Activated T-helper 2 cell treated with anti-CD3 and anti-CD28 coated beads, Interferon-gamma antibody, Interleukin-2, Interleukin-4, amounts not matched to agents 10 μg/mL and 5 μg/mL and 100 μg/mL, durations not matched to agents 14 hours and 24 hours and 36 hours (primary cell): ENCODE measurements around the gene YWHAG. TPM values are rescaled to one million over a fixed set of nuclear protein-coding genes. Genes with fewer than 3 reads are reported as not detected.
"Not testable (repeated sequence)": the region's sequence is repeated elsewhere in the genome, so short reads cannot be mapped to it uniquely, and the experiment has no call there.

ENCODE experiments used
- DNase-seq: peaks from one replicate; pipeline ENCODE4 v3.0.0; 2021; ENCODE audit warnings: low spot score
- H3K27ac Mint-ChIP-seq: one replicate; pipeline ENCODE4 v1.8.0; 2021; ENCODE audit warnings: mixed read lengths
- H3K27me3 Mint-ChIP-seq: one replicate; pipeline ENCODE4 v1.8.0; 2021; ENCODE audit warnings: low read depth, mixed read lengths
- H3K36me3 Mint-ChIP-seq: one replicate; pipeline ENCODE4 v1.8.0; 2021; ENCODE audit warnings: low read depth, mixed read lengths
- H3K4me1 Mint-ChIP-seq: one replicate; pipeline ENCODE4 v1.8.0; 2021; ENCODE audit warnings: low read depth, mixed read lengths
- H3K4me3 Mint-ChIP-seq: one replicate; pipeline ENCODE4 v1.8.0; 2021; ENCODE audit warnings: low read depth, mild to moderate bottlenecking, moderate library complexity, mixed read lengths
- H3K9me3 Mint-ChIP-seq: one replicate; pipeline ENCODE4 v1.8.0; 2021; ENCODE audit warnings: mixed read lengths
- intact Hi-C: fragments of 100-400 bp; cut with micrococcal nuclease; formaldehyde crosslinking; loops from one replicate; pipeline ENCODE4 v1.15.1; 2023
- total RNA-seq: library from RNA; stranded (reverse); gene quantifications from 2 replicates; pipeline ENCODE4 v1.2.3, GENCODE V29; 2022

YWHAG gene
- total RNA-seq, 1 donor from 2014 or later: 189 TPM

DNA sequence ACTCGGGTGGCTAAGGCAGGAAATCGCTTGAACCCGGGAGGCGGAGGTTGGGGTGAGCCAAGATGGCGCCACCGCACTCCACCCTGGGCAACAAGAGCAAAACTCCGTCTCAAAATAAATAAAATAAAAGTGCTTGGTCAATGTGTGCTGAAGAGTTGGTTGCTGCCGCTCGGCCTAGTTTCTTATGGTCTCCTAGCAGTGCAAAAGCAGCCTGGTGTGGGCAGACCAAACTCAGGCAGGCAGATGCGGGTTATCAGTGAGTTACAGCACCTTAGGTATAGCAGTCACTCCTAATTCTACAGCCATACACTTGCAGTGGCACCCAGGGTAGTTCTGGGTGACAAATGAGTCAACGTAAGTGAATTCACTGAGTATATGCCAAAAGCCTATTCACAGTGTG, 33.7 kb downstream of the YWHAG start:
- Mint-ChIP-seq H3K9me3 (no peaks in the 10 kb centered on the region), H3K4me3 (no peak overlapping the region), H3K4me1 (peaks cover 25% of the 10 kb centered on the region), H3K27me3 (no peaks in the 10 kb centered on the region), H3K27ac (no peak overlapping the region), H3K36me3 (peaks cover 64% of the 10 kb centered on the region)
- intact Hi-C loops: no loop called here
- DNase-seq: no peak

DNA sequence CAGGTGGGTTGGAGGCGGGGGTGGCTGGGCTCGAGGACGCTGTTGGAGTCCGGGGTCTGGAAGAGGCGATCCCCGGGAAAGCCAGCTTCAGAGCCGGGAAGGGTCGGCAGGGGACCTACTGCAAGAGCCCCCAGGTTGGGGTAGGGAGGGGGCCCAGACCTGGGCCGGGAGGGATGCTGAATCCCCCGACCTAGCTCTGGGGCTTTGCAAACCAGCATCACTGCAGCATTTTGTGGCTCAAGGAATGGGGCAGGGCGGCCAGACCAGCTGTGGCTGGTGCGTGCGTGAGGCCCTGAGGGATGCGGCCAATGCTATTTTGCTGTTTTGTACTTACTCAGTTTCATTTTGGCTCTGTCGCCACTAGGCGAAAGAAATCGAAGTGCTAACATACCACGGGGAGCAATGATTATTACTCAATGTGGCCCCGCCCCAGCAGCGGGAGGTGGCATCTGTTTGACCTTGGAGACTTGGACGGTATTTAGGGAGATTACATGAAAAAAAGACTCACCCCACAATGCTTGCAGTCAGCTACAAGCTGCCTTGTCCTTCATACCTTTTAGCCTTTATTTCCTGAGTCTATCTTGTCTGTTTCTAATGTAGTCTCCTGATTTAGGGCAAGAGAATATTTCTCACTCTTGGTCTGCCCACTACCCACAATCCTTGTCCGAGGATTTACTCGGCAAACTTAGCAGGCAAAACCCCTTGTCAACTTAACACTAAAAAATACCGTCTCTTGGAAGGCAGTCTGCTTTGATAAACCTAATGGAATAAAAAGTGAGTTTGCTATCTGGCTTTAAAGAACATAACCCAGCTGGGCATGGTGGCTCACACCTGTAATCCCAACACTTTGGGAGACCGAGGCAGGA, 40.1 kb downstream of the YWHAG start:
- Mint-ChIP-seq H3K4me3 (peak overlapping the region; percentile 86), H3K27ac (peak overlapping the region; percentile 99), H3K4me1 (peaks cover 34% of the 10 kb centered on the region), H3K27me3 (no peaks in the 10 kb centered on the region), H3K36me3 (peaks cover 16% of the 10 kb centered on the region), H3K9me3 (no peaks in the 10 kb centered on the region)
- DNase-seq: peak; percentile 68
- intact Hi-C loops: loop anchor here (1.0 to 10.0 kb wide), 5 partner anchors 27 to 274 kb away; partner anchors contain the start of genes MDH2 and STYXL1

DNA sequence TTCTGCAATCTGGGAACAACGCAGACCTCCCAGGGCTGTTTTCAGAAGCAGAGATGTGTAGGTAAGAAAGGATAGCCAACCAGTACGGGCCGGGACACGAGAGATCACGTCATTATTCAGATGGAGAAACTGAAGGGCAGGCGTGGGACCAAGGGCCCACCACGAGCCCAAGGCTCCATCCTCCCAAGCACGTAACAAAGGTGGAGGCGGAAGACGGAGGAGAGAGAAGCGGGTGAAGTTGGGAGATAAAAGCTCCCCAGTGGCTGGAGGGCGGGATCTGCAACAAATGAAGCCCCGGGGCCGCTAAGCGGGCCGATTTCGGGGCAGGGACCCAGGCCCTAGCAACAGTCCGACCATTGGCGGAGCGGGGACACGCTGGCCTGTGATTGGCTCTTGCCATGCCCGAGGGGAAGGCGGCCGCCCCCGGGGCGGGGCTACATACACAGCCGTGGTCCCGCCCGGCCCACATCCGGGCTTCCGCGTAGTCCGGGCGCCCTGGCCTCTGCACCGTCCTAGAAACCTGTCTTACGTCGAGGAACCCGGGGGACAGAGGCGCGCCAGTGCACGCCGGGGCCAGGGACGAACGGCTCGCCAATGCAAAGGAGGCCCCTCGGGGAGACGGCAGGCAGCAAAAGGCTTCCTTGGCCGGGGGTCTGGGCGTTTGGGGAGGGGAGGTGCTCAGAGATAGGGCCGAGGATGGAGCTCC, 40.9 kb downstream of the YWHAG start:
- H3K4me3 Mint-ChIP-seq: peak overlapping the region; percentile 86
- H3K27ac Mint-ChIP-seq: peak overlapping the region; percentile 99
- H3K4me1 Mint-ChIP-seq: peaks cover 34% of the 10 kb centered on the region
- peaks cover 11% of the 10 kb centered on the region for H3K36me3 Mint-ChIP-seq
- H3K9me3 Mint-ChIP-seq: no peaks in the 10 kb centered on the region
- peak; percentile 95 for DNase-seq
- H3K27me3 Mint-ChIP-seq: no peaks in the 10 kb centered on the region
- intact Hi-C loops: loop anchor here (1.0 to 10.0 kb wide), 5 partner anchors 27 to 273 kb away; partner anchors contain the start of genes MDH2 and STYXL1

DNA sequence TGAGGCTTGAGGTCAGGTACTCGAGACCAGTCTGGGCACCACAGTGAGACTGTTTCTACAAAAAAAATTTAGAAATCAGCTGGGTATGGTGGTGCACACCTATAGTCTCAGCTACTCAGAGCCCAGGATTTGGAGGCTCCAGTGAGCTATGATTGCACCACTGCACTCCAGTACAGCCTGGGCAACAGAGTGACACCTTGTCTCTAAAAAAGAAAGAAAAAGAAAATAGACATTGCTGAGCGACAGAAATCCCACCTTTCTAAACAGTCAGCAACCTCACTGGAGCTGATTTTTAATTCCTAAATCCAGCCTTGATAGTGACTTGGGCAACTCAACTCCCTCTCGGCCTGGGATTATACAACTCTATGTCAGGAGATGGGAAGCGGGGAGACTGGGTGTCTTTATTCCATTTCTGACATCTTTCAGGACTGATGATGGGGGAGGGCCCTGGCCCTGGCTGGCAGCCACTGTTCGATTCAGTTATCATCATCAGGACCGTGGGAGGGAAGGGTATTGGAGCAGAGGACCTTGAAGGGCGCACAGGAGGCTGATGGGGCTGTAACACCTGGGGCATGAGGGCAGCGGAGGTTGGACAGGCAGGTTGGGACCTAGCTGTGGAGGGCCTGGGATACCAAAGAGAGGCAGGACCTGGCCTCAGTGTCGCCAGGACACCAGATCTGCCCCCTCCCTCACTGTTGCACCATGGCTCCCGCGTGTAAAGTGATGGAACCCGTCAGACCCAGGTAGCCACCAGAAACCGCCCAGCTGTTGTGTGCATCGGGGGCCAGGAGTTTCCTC, 41.6 kb downstream of the YWHAG start:
- H3K27ac Mint-ChIP-seq: peak overlapping the region; percentile 99
- intact Hi-C loops: loop anchor here (5.0 to 10.0 kb wide), 2 partner anchors 45 to 272 kb away; partner anchors contain the start of genes MDH2 and STYXL1
- peak overlapping the region; percentile 86 for H3K4me3 Mint-ChIP-seq
- DNase-seq: no peak
- peaks cover 11% of the 10 kb centered on the region for H3K36me3 Mint-ChIP-seq
- peaks cover 34% of the 10 kb centered on the region for H3K4me1 Mint-ChIP-seq
- H3K27me3 Mint-ChIP-seq: no peaks in the 10 kb centered on the region
- no peaks in the 10 kb centered on the region for H3K9me3 Mint-ChIP-seq

DNA sequence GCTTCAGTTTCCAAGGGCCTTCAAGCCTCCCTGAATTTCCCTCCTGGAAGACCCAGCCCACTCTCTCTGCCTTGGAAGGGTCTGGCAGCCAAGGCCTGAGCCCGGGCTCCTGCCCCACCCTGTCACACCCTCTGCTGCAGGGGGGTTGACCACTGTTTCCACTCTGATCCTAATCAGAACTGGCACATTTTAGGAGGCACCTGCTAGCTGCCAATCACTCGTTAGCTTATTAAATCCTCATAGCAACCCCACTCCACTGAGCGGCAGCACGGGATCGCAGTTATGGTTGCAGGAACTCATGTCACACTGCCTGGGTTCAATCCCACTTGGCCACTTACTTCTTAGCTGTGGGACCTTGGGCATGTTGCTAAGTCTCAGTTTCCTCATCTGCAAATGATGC, 43.4 kb downstream of the YWHAG start:
- Mint-ChIP-seq H3K9me3 (no peaks in the 10 kb centered on the region), H3K4me1 (peaks cover 34% of the 10 kb centered on the region), H3K27ac (no peak overlapping the region), H3K4me3 (no peak overlapping the region), H3K36me3 (peaks cover 6% of the 10 kb centered on the region), H3K27me3 (no peaks in the 10 kb centered on the region)
- intact Hi-C loops: loop anchor here (5.0 to 10.0 kb wide), 2 partner anchors 43 to 271 kb away; partner anchors contain the start of genes MDH2 and STYXL1
- no peak for DNase-seq

DNA sequence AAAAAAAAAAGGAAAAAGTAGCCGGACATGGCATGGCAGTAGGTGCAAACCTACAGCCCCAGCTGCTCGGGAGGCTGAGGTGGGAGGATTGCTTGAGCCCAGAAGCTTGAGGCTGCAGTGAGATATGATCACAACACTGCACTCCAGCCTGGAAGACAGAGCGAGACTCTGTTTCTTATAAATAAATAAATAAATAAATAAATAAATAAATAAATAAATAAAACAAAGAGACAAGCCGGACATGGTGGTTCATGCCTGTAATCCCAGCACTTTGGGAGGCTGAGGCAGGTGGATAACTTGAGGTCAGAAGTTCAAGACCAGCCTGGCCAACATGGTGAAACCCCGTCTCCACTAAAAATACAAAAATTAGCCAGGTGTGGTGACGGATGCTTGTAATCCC, 44.1 kb downstream of the YWHAG start:
- DNase-seq, H3K4me3 Mint-ChIP-seq, H3K27me3 Mint-ChIP-seq, H3K27ac Mint-ChIP-seq, H3K9me3 Mint-ChIP-seq, H3K36me3 Mint-ChIP-seq: not testable (repeated sequence)
- H3K4me1 Mint-ChIP-seq: peaks cover 29% of the 10 kb centered on the region
- intact Hi-C loops: loop anchor here (1.0 to 10.0 kb wide), 6 partner anchors 12 to 270 kb away; partner anchors contain the start of genes HSPB1, MDH2, SRRM3 and STYXL1

DNA sequence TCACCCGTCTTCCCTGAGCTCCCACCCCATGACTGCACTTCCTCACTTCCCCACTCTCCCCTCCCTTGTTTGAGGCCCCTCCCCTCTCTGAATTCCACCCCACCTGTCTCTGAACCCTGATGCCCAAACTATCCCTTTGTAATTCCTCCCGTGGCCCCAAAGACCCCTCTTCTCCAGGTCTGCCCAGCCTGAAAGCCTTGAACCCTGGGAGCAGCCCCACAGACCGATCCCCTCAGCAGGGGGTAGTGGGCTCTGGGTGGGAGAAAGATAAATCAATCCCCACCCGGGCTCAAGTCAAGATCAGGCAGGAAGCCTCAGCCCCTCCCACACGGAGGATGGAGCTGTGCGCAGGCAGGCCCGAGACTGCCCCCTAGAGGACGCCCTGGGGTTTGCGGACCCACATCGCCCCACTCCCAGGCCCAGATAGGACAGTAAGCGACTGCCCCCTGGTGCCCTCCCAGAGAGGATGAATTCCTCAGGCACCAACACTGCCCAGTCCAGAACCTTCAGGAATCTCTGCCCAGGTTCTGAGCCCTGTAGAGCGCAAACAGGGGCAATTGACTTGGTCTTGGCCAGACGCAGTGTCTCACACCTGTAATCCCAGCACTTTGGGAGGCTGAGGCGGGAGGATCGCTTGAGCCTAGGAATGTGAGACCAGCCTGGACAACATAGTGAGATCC, 44.6 kb downstream of the YWHAG start:
- peak; percentile 93 for DNase-seq
- Mint-ChIP-seq H3K27me3 (no peaks in the 10 kb centered on the region), H3K36me3 (peaks cover 6% of the 10 kb centered on the region), H3K4me1 (peaks cover 25% of the 10 kb centered on the region), H3K9me3 (no peaks in the 10 kb centered on the region), H3K27ac (peak overlapping the region; percentile 82), H3K4me3 (peak overlapping the region; percentile 53)
- intact Hi-C loops: loop anchor here (1.0 to 10.0 kb wide), 5 partner anchors 12 to 269 kb away; partner anchors contain the start of genes HSPB1, MDH2, SRRM3 and STYXL1

DNA sequence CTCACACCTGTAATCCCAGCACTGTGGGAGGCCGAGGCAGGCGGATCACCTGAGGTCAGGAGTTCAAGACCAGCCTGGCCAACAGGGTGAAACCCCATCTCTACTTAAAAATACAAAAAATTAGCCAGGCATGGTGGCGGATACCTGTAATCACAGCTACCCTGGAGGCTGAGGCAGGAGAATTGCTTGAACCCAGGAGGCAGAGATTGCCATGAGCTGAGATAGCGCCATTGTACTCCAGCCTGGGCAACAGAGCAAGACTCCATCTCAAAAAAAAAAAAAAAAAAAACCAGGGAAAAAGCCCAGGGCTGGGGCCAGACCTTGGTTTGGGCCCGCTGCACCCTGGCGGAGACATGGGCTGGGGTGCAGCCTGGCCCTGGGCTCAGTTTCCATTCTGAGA, 47.0 kb downstream of the YWHAG start:
- H3K36me3 Mint-ChIP-seq, H3K9me3 Mint-ChIP-seq, H3K4me3 Mint-ChIP-seq, H3K27ac Mint-ChIP-seq, DNase-seq, H3K27me3 Mint-ChIP-seq: not testable (repeated sequence)
- peaks cover 10% of the 10 kb centered on the region for H3K4me1 Mint-ChIP-seq
- intact Hi-C loops: loop anchor here (10.0 kb wide), 1 partner anchor 267 kb away; the partner anchor contains the start of genes MDH2 and STYXL1

DNA sequence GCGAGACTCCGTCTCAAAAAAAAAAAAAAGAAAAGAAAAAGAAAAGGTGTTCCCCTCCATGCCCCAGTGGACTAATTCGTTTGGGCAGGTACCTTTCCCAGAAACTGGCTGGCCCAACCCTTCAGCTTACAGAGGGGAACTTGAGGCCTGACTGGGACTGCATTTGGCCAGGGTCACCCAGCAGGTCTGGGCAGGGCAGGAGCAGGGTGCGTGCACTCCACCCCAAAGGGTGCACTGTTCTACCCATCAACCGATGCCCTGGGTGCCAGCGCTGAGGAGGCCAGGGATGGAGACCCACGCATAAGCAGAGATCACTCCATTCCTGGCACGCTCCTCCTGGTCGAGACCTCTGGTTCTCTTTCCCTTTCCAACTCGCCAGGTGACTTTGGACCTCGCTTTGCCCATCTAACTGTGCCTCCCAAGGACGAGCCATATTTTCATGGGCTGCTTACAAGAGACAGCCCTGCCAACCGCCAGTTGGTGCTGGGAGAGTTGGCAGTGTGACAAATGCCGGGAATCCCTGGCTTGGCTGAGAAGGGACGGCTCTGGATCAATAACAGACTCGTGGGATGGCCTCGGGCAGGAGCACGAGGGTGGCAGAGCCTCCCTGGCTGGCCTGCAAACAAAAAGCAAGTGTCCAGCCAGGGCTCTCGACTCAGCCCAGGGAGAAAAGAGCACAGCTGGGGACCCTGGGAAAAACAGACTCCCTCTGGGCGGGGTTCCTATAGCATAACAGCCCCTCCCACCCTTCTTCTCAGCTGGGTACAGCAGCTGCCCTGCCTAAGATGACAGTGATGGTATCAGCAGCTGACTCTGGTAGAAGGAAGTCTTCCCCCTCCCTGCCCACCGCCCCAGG, 48.5 kb downstream of the YWHAG start:
- no peak for DNase-seq
- no peaks in the 10 kb centered on the region for H3K36me3 Mint-ChIP-seq
- no peak overlapping the region for H3K4me3 Mint-ChIP-seq
- H3K27ac Mint-ChIP-seq: no peak overlapping the region
- H3K27me3 Mint-ChIP-seq: no peaks in the 10 kb centered on the region
- intact Hi-C loops: loop anchor here (10.0 kb wide), 1 partner anchor 266 kb away; the partner anchor contains the start of genes MDH2 and STYXL1
- peaks cover 8% of the 10 kb centered on the region for H3K4me1 Mint-ChIP-seq
- H3K9me3 Mint-ChIP-seq: no peaks in the 10 kb centered on the region

DNA sequence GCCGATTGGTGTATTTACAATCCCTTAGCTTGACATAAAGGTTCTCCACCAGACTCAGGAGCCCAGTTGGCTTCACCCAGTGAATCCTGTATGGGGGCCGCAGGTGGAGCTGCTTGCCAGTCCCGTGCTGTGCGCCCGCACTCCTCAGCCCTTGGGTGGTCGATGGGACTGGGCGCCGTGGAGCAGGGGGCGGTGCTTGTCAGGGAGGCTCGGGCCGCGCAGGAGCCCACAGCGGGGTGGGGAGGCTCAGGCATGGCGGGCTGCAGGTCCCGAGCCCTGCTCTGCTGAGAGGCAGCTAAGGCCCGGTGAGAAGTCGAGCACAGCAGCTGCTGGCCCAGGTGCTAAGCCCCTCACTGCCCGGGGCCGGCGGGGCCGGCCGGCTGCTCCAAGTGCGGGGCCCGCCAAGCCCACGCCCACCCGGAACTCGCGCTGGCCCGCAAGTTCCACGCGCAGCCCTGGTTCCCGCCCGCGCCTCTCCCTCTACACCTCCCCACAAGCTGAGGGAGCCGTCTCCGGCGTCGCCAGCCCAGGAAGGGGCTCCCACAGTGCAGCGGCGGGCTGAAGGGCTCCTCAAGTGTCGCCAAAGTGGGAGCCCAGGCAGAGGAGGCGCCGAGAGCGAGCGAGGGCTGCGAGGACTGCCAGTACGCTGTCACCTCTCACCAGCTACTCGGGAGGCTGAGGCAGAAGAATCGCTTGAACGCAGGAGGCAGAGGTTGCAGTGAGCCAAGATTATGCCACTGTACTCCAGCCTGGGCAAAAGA, 49.3 kb downstream of the YWHAG start:
- not testable (repeated sequence) for H3K27me3 Mint-ChIP-seq, H3K36me3 Mint-ChIP-seq, H3K27ac Mint-ChIP-seq, H3K4me1 Mint-ChIP-seq, DNase-seq, H3K4me3 Mint-ChIP-seq, H3K9me3 Mint-ChIP-seq
- intact Hi-C loops: loop anchor here (10.0 kb wide), 1 partner anchor 265 kb away; the partner anchor contains the start of genes MDH2 and STYXL1
